Neural progenitor cell (in vitro differentiated cells): ENCODE results near the gene LTBP3.

Experiments
- CTCF ChIP-seq: fragments of 200-600 bp; sonication (generic); IDR thresholded peaks from 2 replicates; pipeline ENCODE4 v1.5.1; 2017; ENCODE audit warnings: antibody characterized with exemption, mild to moderate bottlenecking
- EZH2 ChIP-seq: fragments of 200-600 bp; sonication (generic); IDR thresholded peaks from 2 replicates; pipeline ENCODE4 v1.6.1; 2017; ENCODE audit warnings: antibody characterized with exemption, mild to moderate bottlenecking, moderate library complexity
- EZH2phosphoT487 ChIP-seq: fragments of 200-600 bp; sonication (generic); IDR thresholded peaks from 2 replicates; pipeline ENCODE4 v1.6.1; 2017; ENCODE audit warnings: antibody characterized with exemption

DNA sequence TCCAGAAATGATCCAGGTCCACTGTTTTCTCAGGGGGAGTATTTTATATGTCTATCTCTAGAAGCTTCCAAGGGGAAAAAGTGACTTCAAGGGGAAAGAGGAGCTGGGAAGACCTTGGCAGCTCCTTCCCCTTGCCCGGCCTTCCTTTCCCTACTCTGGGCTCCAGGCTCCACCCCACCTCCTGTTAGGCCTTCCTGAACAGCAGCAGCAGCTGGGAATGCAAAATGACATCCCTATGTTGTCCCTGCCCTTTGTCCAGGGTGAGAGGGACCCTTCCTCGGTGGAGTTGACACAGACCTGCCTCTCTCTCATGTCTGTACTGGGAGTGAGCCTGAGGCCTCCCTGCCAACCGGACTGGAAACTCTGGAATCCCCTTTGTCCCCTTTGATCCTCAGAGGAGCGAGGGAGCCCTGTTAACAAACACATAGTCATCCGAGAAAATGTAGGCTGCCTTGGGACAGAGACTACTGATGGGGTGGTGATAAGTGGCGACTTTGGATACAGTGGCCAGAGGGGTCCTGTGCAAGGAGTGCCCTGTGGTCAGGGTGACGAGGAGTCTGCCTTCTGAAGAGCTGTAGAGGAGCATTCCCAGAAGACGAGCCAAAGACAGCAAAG is 68.3 kb downstream of the LTBP3 start:
- TF ChIP-seq CTCF: no peak
- no peak for TF ChIP-seq EZH2
- no peak for TF ChIP-seq EZH2phosphoT487
